Head of caudate nucleus (tissue), 42 donors: ENCODE data around the gene PXK.
A peak's percentile ranks its signal among the peaks of the same experiment; 100 is the strongest.
"Not testable (repeated sequence)": the region's sequence is repeated elsewhere in the genome, so short reads cannot be mapped to it uniquely, and the experiment has no call there.

Experiments
- DNase-seq, 42 donors: peaks; one replicate each; pipeline versions ENCODE4 v3.0.0 to v3.0.0-alpha.2; 2020 to 2021; ENCODE audit warnings: mixed read lengths in 7 of 42
- intact Hi-C: fragments of 100-400 bp; cut with DNase I; formaldehyde crosslinking; loops from one replicate; pipeline ENCODE4 v1.15.0; 2022

PXK gene

GRCh38 chr3:58339146-58339545, 6.5 kb downstream of the PXK start:
- intact Hi-C loops, DNase-seq: not testable (repeated sequence)

- intact Hi-C loops: no loop called here
- DNase-seq: no peak
Observed at GRCh38 chr3:58340594-58341244, 8.0 kb downstream of the PXK start.

GRCh38 chr3:58341376-58341775, 8.7 kb downstream of the PXK start:
- DNase-seq: no peak
- intact Hi-C loops: no loop called here

GRCh38 chr3:58342676-58343075, 10.0 kb downstream of the PXK start:
- intact Hi-C loops: no loop called here
- peak in 18 of 42 donors; percentile 14 to 68 (median 34) for DNase-seq

GRCh38 chr3:58345457-58345856, 12.8 kb downstream of the PXK start:
- no peak for DNase-seq
- intact Hi-C loops: no loop called here

- no peak for DNase-seq
- intact Hi-C loops: no loop called here
Observed at GRCh38 chr3:58346368-58346767, 13.7 kb downstream of the PXK start.

GRCh38 chr3:58347984-58348383, 15.3 kb downstream of the PXK start:
- no peak for DNase-seq
- intact Hi-C loops: no loop called here

GRCh38 chr3:58349792-58350626, 17.3 kb downstream of the PXK start:
- no peak for DNase-seq
- intact Hi-C loops: no loop called here

- no peak for DNase-seq
- intact Hi-C loops: no loop called here
Observed at GRCh38 chr3:58350627-58351013, 17.9 kb downstream of the PXK start.

GRCh38 chr3:58351920-58352319, 19.2 kb downstream of the PXK start:
- peak in 2 of 42 donors; percentile 26 to 59 for DNase-seq
- intact Hi-C loops: no loop called here

GRCh38 chr3:58352626-58353025, 19.9 kb downstream of the PXK start:
- intact Hi-C loops: no loop called here
- no peak for DNase-seq

- intact Hi-C loops: no loop called here
- DNase-seq: no peak
Observed at GRCh38 chr3:58353722-58354553, 21.2 kb downstream of the PXK start.

GRCh38 chr3:58355179-58355578, 22.5 kb downstream of the PXK start:
- peak in 15 of 42 donors; percentile 6 to 66 (median 30) for DNase-seq
- intact Hi-C loops: no loop called here

- intact Hi-C loops: no loop called here
- peak in 14 of 42 donors; percentile 4 to 55 (median 30) for DNase-seq
Observed at GRCh38 chr3:58356054-58356453, 23.4 kb downstream of the PXK start.

GRCh38 chr3:58357402-58357801, 24.7 kb downstream of the PXK start:
- no peak for DNase-seq
- intact Hi-C loops: no loop called here

GRCh38 chr3:58358092-58358491, 25.4 kb downstream of the PXK start:
- intact Hi-C loops: no loop called here
- DNase-seq: no peak

GRCh38 chr3:58358808-58359207, 26.1 kb downstream of the PXK start:
- DNase-seq: no peak
- intact Hi-C loops: no loop called here

- intact Hi-C loops: no loop called here
- no peak for DNase-seq
Observed at GRCh38 chr3:58359621-58360020, 26.9 kb downstream of the PXK start.

GRCh38 chr3:58361866-58362265, 29.2 kb downstream of the PXK start:
- DNase-seq: no peak
- intact Hi-C loops: no loop called here

- DNase-seq: no peak
- intact Hi-C loops: no loop called here
Observed at GRCh38 chr3:58366699-58367098, 34.0 kb downstream of the PXK start.
